ENCODE measurements around the gene LGR4. TPM values are rescaled to one million over a fixed set of nuclear protein-coding genes. Genes with fewer than 3 reads are reported as not detected.

LGR4 gene
- total and polyA plus RNA-seq, 2 of the 4 experiments (the other 2 are of a cell fraction), result 2.9 to 6.8 TPM

- H3K9me1 ChIP-seq (ENCODE audit: insufficient read depth, low read length), result peaks cover 7% of the 10 kb centered on the region
- peak overlapping the region; percentile 43; the same call in 1 of the 2 replicates for H2BK20ac ChIP-seq (ENCODE audit: low read depth, low read length)
- in situ Hi-C loops (cut with MboI; ENCODE audit: low sequenced_read_pairs), result no loop called here
- H2BK5ac ChIP-seq (ENCODE audit: low read depth, low read length, poor library complexity, severe bottlenecking), result peak overlapping the region; percentile 77
- H2AK9ac ChIP-seq (replicated peaks; ENCODE audit: low read depth, low read length, poor library complexity), result no peak overlapping the region
- peaks cover 4% of the 10 kb centered on the region in 2 experiments; a peak in 2 of 4 replicates for H3K79me1 ChIP-seq (ENCODE audit: low read depth in 1 of 2, low read length in 2 of 2)
- H4K20me1 ChIP-seq (ENCODE audit: insufficient read depth, low read length), result no peaks in the 10 kb centered on the region
- no peak overlapping the region for H3K4me3 ChIP-seq (ENCODE audit: insufficient read depth, low read depth, low read length)
- peak overlapping the region; percentile 57; the same call in 1 of the 2 replicates for H3K4me2 ChIP-seq (ENCODE audit: low read depth, low read length)
- peak overlapping the region in 1 of 2 experiments; percentile 45; a peak in 1 of 4 replicates for H4K8ac ChIP-seq (ENCODE audit: low read depth in 2 of 2, low read length in 2 of 2)
- no peaks in the 10 kb centered on the region for H3K27me3 ChIP-seq (ENCODE audit: control insufficient read depth, insufficient read depth, low read length)
- dilution Hi-C loops (cut with HindIII; ENCODE audit: low sequenced_read_pairs, unreplicated experiment), result no loop called here
- H3K4me1 ChIP-seq (ENCODE audit: control insufficient read depth, insufficient read depth, low read length), result peaks cover 15% of the 10 kb centered on the region
- BruUV-seq (replicated peaks), result no TSS peak
- no peak overlapping the region for H4K91ac ChIP-seq (ENCODE audit: insufficient read depth, low read depth, low read length)
- intact Hi-C loops (cut with micrococcal nuclease), result loop anchor here (10.0 kb wide), 1 partner anchor 416 kb away; no protein-coding TSS in a partner anchor
- H2BK120ac ChIP-seq (ENCODE audit: low read depth, low read length), result peak overlapping the region; percentile 74
- no peak overlapping the region for H3K9ac ChIP-seq (ENCODE audit: low read depth, low read length)
- CTCF ChIA-PET, result interaction anchor here (0.6 to 1.0 kb wide), 4 partner anchors 32 to 1093 kb away, joined by 3 to 6 read pairs (median 3); no protein-coding TSS in a partner anchor
- no peak overlapping the region for H3K56ac ChIP-seq (ENCODE audit: extremely low read depth, insufficient read depth, low read length)
- H2AFZ ChIP-seq (replicated peaks; ENCODE audit: low read length, poor library complexity), result peak overlapping the region; percentile 26
- H3K36me3 ChIP-seq (ENCODE audit: control insufficient read depth, insufficient read depth, low read length), result no peaks in the 10 kb centered on the region
- peak overlapping the region; percentile 82; the same call in 1 of the 2 replicates for H3K14ac ChIP-seq (replicated peaks; ENCODE audit: low read depth, low read length)
- ATAC-seq (ENCODE audit: low read depth) (peak; percentile 65), DNase-seq (peak; percentile 83)
- peak overlapping the region; percentile 84; the same call in 2 of the 3 replicates for H2BK15ac ChIP-seq (ENCODE audit: low read depth, low read length)
- peak overlapping the region; percentile 63; the same call in 1 of the 2 replicates for H3K18ac ChIP-seq (ENCODE audit: low read depth, low read length)
- peak overlapping the region; percentile 4; the same call in 1 of the 2 replicates for H3K27ac ChIP-seq (ENCODE audit: insufficient read depth, low read length)
- POLR2A ChIA-PET (ENCODE audit: unreplicated experiment), result no interaction called here
- WGBS, 2 experiments (ENCODE audit: extremely low coverage in 2 of 2, insufficient read length in 1 of 2), result no CpG with 5 or more reads among the region's 6 CpGs
- H4K5ac ChIP-seq (ENCODE audit: low read depth, low read length), result peak overlapping the region; percentile 8; the same call in 1 of the 2 replicates
- peak overlapping the region; percentile 56 for H3K4ac ChIP-seq (ENCODE audit: low read depth, low read length)
- peak overlapping the region; percentile 52; the same call in 1 of the 2 replicates for H2AK5ac ChIP-seq (ENCODE audit: low read depth, low read length)
- no peaks in the 10 kb centered on the region for H3K9me3 ChIP-seq (ENCODE audit: control insufficient read depth, insufficient read depth, low read length)
- peak overlapping the region; percentile 35; the same call in 1 of the 2 replicates for H3K23ac ChIP-seq (ENCODE audit: low read depth, low read length)
- TF ChIP-seq CTCF (conservative IDR thresholded peaks at IDR 0.05; ENCODE audit: low read depth, low read length) (no peak), MXI1 (IDR thresholded peaks at IDR 0.05; ENCODE audit: borderline replicate concordance, low read depth, low read length) (no peak), RCOR1 (IDR thresholded peaks at IDR 0.05; ENCODE audit: insufficient replicate concordance, low read length) (no peak), SMC3 (IDR thresholded peaks at IDR 0.05; ENCODE audit: low read depth, low read length) (no peak), USF2 (IDR thresholded peaks at IDR 0.05; ENCODE audit: low read depth, low read length) (no peak), RFX5 (IDR thresholded peaks at IDR 0.05; ENCODE audit: low read depth, low read length) (no peak), NFE2L2 (IDR thresholded peaks at IDR 0.05; ENCODE audit: low read depth, low read length) (no peak), ELK1 (IDR thresholded peaks at IDR 0.05; ENCODE audit: borderline replicate concordance, low read depth, low read length) (no peak), MAZ (IDR thresholded peaks at IDR 0.05; ENCODE audit: borderline replicate concordance, low read depth, low read length) (no peak), CHD1 (IDR thresholded peaks at IDR 0.05; ENCODE audit: low read depth, low read length) (no peak), CEBPB (IDR thresholded peaks at IDR 0.05; ENCODE audit: low read depth, low read length) (no peak), RAD21 (IDR thresholded peaks at IDR 0.05; ENCODE audit: low read length) (no peak)
Observed at GRCh38 chr11:27390318-27391295, 82.0 kb downstream of the LGR4 start.

Measured in IMR-90 (cell line).